ENCODE data around the gene MRNIP.
"Not testable (repeated sequence)": the region's sequence is repeated elsewhere in the genome, so short reads cannot be mapped to it uniquely, and the experiment has no call there.

DNA sequence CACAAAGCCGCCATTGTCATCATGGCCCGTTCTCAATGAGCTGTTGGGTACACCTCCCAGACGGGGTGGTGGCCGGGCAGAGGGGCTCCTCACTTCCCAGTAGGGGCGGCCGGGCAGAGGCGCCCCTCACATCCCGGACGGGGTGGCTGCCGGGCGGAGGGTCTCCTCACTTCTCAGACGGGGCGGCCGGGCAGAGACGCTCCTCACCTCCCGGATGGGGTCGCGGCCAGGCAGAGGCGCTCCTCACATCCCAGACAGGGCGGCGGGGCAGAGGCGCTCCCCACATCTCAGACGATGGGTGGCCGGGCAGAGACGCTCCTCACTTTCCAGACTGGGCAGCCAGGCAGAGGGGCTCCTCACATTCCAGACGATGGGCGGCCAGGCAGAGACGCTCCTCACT is 23.7 kb downstream of the MRNIP start:
- TF ChIP-seq, protein P1, sequence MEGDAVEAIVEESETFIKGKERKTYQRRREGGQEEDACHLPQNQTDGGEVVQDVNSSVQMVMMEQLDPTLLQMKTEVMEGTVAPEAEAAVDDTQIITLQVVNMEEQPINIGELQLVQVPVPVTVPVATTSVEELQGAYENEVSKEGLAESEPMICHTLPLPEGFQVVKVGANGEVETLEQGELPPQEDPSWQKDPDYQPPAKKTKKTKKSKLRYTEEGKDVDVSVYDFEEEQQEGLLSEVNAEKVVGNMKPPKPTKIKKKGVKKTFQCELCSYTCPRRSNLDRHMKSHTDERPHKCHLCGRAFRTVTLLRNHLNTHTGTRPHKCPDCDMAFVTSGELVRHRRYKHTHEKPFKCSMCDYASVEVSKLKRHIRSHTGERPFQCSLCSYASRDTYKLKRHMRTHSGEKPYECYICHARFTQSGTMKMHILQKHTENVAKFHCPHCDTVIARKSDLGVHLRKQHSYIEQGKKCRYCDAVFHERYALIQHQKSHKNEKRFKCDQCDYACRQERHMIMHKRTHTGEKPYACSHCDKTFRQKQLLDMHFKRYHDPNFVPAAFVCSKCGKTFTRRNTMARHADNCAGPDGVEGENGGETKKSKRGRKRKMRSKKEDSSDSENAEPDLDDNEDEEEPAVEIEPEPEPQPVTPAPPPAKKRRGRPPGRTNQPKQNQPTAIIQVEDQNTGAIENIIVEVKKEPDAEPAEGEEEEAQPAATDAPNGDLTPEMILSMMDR (IDR thresholded peaks at IDR 0.05; ENCODE audit: low read depth, low read length, poor library complexity, severe bottlenecking) = not testable (repeated sequence)
- TF ChIP-seq EZH2phosphoT487 (IDR thresholded peaks at IDR 0.05; ENCODE audit: borderline replicate concordance, low read length) = not testable (repeated sequence)
